Hair follicular keratinocyte (primary cell): ENCODE results near the gene TMEM119. TPM values are rescaled to one million over a fixed set of nuclear protein-coding genes. Genes with fewer than 3 reads are reported as not detected.

ENCODE experiments used
- total RNA-seq: library from RNA; depleted of rRNA; stranded (reverse); fragments of >200 nt; gene quantifications from 2 replicates; pipeline ENCODE4 v1.2.3, GENCODE V29; 2015

Gene TMEM119
- total RNA-seq: 0.08 and 0.49 TPM in 2 replicates

GRCh38 chr12:108597559-108598471 lies at the start of gene TMEM119:
TMEM119 (minus strand) TSS chr12:108598084; CDS start chr12:108592383, 5,701 bp downstream.

GRCh38 chr12:108633534-108634248 lies 35.8 kb upstream of the TMEM119 start, which contains the start of gene SELPLG:
SELPLG (minus strand) TSS chr12:108633894; CDS start chr12:108624307, 9,587 bp downstream.

GRCh38 chr12:108562348-108563135 lies 35.3 kb downstream of the TMEM119 start, which contains the start of gene ISCU:
ISCU (plus strand) TSS chr12:108562596; CDS start chr12:108562623, 27 bp downstream.

DNA sequence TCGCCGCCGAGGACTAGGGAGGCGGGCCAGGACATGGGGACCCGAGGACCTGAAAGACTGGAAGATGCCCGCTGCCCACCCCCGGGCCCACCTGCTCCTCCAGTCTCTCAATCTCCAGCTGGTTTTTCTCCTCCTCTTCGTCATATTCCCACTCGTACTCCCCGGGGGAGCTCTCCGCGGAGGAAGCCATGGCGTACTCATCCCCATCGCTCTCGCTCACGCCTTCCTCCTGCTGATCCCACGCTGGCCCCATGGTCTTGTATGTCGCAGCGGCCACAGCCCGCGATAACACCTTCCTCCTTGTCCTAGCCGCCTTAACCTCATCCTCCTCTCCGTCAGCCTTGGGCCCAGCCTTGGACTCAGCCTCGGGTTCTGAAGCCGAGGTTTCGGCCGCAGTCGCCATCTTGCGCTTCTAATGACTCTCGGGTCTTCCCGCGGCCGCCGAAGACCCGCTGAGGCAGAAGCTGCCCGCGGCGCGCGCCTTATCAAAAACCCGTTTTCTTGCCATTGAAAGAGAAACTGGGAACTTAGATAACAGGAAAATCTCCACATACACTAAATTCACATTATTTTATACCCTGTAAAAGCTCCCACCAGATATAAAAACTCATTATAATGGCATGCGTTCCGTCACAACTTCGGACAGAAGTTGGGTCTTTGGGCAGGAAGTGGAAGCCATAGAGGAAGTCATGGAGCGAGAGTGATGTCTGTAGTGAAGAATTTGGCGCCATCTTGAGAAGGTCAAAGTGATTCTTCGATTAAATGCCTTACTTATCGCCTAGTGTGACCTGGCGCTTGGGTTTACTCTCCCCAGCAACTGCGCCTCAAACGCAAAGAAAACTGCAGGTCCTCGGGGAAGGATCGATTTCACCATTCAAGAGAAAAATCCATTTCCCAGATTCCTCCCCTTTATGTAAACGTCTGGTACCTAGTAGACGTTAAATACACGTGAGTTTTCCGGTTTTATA lies 36.8 kb downstream of the TMEM119 start, which contains the start of gene SART3:
Gene SART3 (minus strand): TSS at position 422 of the 968 bp plus-strand sequence. CDS start 19 bp downstream, at position 403.

Other genes starting within 250 kb of the TMEM119 start
- gene FICD, start 82.8 kb downstream of the TMEM119 start, total RNA-seq: 2.0 and 2.4 TPM in 2 replicates
- 26.6 and 49.3 TPM in 2 replicates for gene SART3, start 36.9 kb downstream of the TMEM119 start, total RNA-seq
- gene ISCU, start 35.5 kb downstream of the TMEM119 start, total RNA-seq: 125 and 139 TPM in 2 replicates
- 0.08 and 0.46 TPM in 2 replicates for gene SELPLG, start 35.8 kb upstream of the TMEM119 start, total RNA-seq
- 77.1 and 99.5 TPM in 2 replicates for gene CORO1C, start 133.4 kb upstream of the TMEM119 start, total RNA-seq